Neutrophil (primary cell): Measurements from ENCODE around the gene COL24A1.
"Not testable (repeated sequence)": the region's sequence is repeated elsewhere in the genome, so short reads cannot be mapped to it uniquely, and the experiment has no call there.

Experiments
- H3K27ac ChIP-seq: fragments of 200-600 bp; sonication (generic); 2 replicates; pipeline ENCODE4 v1.5.1; 2016; ENCODE audit warnings: mild to moderate bottlenecking, moderate library complexity
- H3K27me3 ChIP-seq: fragments of 200-600 bp; sonication (generic); 2 replicates; pipeline ENCODE4 v1.6.0; 2016; ENCODE audit warnings: mild to moderate bottlenecking
- H3K36me3 ChIP-seq: fragments of 200-600 bp; sonication (generic); 2 replicates; pipeline ENCODE4 v1.5.1; 2017
- H3K4me1 ChIP-seq, 2 experiments: fragments of 200-600 bp in 1 of 2; sonication (generic) in 1 of 2; 1 replicate in 1 of 2; 2 replicates in 1 of 2; pipeline versions ENCODE4 v1.5.1 to v1.6.1; 2013 to 2016; ENCODE audit warnings: low read depth in 1 of 2, low read length in 1 of 2, mild to moderate bottlenecking in 1 of 2, moderate library complexity in 1 of 2; ENCODE audit not compliant: control insufficient read depth in 1 of 2, insufficient read depth in 1 of 2
- H3K4me3 ChIP-seq, 2 experiments: fragments of 200-600 bp in 1 of 2; sonication (generic) in 1 of 2; 1 replicate in 1 of 2; 2 replicates in 1 of 2; pipeline ENCODE4 v1.5.1; 2013 to 2016; ENCODE audit warnings: low read depth in 1 of 2, low read length in 1 of 2, mild to moderate bottlenecking in 1 of 2, moderate library complexity in 1 of 2
- H3K9me3 ChIP-seq: fragments of 200-600 bp; sonication (generic); 2 replicates; pipeline ENCODE4 v1.5.1; 2016
- TF ChIP-seq, protein P1 (sequence below): fragments of 200-600 bp; sonication (generic); IDR thresholded peaks from 2 replicates; pipeline ENCODE4 v1.5.1; 2016; ENCODE audit warnings: antibody characterized with exemption

The COL24A1 gene

DNA sequence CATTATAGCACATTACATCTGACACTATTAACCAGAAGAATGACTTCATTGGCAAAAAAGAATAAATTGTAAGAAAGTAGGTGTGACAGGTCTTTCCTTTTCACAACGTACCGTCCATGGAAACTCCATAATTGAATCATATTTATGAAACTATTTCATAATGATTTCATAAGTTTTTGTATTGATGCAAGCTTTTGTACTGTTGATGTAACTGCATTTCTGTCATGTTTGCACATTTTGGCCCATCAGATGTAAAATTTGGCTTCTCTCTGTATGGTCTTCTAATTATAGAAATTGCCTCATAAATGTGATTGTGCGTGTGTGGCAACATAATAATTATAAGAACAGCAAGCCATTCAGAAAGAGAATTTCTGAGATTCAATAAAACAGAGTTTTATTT lies 267.7 kb downstream of the COL24A1 start:
- no peak overlapping the region for H3K4me3 ChIP-seq
- H3K4me1 ChIP-seq = peaks cover 3 to 8% of the 10 kb centered on the region in 2 experiments
- no peaks in the 10 kb centered on the region for H3K27me3 ChIP-seq
- no peak overlapping the region for H3K27ac ChIP-seq
- no peaks in the 10 kb centered on the region for H3K36me3 ChIP-seq
- no peaks in the 10 kb centered on the region for H3K9me3 ChIP-seq
- TF ChIP-seq, protein P1, sequence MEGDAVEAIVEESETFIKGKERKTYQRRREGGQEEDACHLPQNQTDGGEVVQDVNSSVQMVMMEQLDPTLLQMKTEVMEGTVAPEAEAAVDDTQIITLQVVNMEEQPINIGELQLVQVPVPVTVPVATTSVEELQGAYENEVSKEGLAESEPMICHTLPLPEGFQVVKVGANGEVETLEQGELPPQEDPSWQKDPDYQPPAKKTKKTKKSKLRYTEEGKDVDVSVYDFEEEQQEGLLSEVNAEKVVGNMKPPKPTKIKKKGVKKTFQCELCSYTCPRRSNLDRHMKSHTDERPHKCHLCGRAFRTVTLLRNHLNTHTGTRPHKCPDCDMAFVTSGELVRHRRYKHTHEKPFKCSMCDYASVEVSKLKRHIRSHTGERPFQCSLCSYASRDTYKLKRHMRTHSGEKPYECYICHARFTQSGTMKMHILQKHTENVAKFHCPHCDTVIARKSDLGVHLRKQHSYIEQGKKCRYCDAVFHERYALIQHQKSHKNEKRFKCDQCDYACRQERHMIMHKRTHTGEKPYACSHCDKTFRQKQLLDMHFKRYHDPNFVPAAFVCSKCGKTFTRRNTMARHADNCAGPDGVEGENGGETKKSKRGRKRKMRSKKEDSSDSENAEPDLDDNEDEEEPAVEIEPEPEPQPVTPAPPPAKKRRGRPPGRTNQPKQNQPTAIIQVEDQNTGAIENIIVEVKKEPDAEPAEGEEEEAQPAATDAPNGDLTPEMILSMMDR = no peak

- Histone ChIP-seq H3K9me3 (no peaks in the 10 kb centered on the region), H3K36me3 (no peaks in the 10 kb centered on the region), H3K27ac (no peak overlapping the region), H3K27me3 (no peaks in the 10 kb centered on the region), H3K4me3 (no peak overlapping the region), H3K4me1 (peaks cover 3 to 8% of the 10 kb centered on the region in 2 experiments)
- TF ChIP-seq, protein P1 = no peak
These were observed 272.1 kb downstream of the COL24A1 start for GRCh38 chr1:85884372-85885035.

- Histone ChIP-seq H3K9me3 (no peaks in the 10 kb centered on the region), H3K27ac (no peak overlapping the region), H3K4me3 (no peak overlapping the region), H3K27me3 (no peaks in the 10 kb centered on the region), H3K4me1 (no peaks in the 10 kb centered on the region), H3K36me3 (no peaks in the 10 kb centered on the region)
- TF ChIP-seq, protein P1 = no peak
These were observed 289.4 kb downstream of the COL24A1 start for GRCh38 chr1:85867189-85867588.

- no peak overlapping the region for H3K27ac ChIP-seq
- no peak overlapping the region for H3K4me3 ChIP-seq
- no peaks in the 10 kb centered on the region for H3K4me1 ChIP-seq
- TF ChIP-seq, protein P1 = no peak
- no peaks in the 10 kb centered on the region for H3K27me3 ChIP-seq
- no peaks in the 10 kb centered on the region for H3K36me3 ChIP-seq
- H3K9me3 ChIP-seq = no peaks in the 10 kb centered on the region
These were observed 291.4 kb downstream of the COL24A1 start for GRCh38 chr1:85865213-85865612.

GRCh38 chr1:85864727-85865126 lies 291.8 kb downstream of the COL24A1 start:
- no peak overlapping the region for H3K4me3 ChIP-seq
- H3K27me3 ChIP-seq = no peaks in the 10 kb centered on the region
- H3K36me3 ChIP-seq = no peaks in the 10 kb centered on the region
- H3K4me1 ChIP-seq = no peaks in the 10 kb centered on the region
- TF ChIP-seq, protein P1 = no peak
- no peak overlapping the region for H3K27ac ChIP-seq
- no peaks in the 10 kb centered on the region for H3K9me3 ChIP-seq

GRCh38 chr1:85863639-85864038 lies 292.9 kb downstream of the COL24A1 start:
- not testable (repeated sequence) for H3K4me1 ChIP-seq, H3K4me3 ChIP-seq, H3K27me3 ChIP-seq, H3K9me3 ChIP-seq, H3K27ac ChIP-seq, H3K36me3 ChIP-seq
